Astrocyte (in vitro differentiated cells and primary cell): Measurements from ENCODE around the gene OSBPL3.

Experiments
- EZH2 ChIP-seq: IDR thresholded peaks from 2 replicates; pipeline ENCODE4 v1.6.1; 2012; ENCODE audit warnings: mild to moderate bottlenecking, low read length, inconsistent platforms; ENCODE audit not compliant: insufficient read depth
- TF ChIP-seq, protein P1 (sequence below): IDR thresholded peaks from 2 replicates; pipeline ENCODE4 v1.5.1; 2011; ENCODE audit warnings: low read depth, mild to moderate bottlenecking, inconsistent platforms, low read length, moderate library complexity; ENCODE audit not compliant: insufficient read depth

DNA sequence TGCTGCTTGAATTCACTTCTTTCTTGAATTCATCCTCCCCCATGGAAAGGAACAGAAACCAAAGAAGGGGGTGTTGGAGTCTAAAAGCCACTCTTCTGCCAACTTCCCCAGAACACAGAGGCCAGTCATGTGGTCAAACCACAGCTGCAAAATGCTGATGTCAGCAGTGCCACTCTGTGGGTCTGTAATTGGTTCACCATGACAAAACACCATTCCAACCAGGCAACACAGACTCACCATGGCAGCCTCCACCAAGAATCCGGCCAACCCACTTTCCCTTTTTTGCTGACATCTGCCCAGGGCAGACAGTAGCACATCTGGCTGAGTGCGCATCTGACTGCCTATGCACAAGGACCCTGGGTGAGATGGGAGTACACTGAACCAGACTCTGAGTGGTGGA lies 16.8 kb downstream of the OSBPL3 start:
- no peak for TF ChIP-seq EZH2
- TF ChIP-seq, protein P1, sequence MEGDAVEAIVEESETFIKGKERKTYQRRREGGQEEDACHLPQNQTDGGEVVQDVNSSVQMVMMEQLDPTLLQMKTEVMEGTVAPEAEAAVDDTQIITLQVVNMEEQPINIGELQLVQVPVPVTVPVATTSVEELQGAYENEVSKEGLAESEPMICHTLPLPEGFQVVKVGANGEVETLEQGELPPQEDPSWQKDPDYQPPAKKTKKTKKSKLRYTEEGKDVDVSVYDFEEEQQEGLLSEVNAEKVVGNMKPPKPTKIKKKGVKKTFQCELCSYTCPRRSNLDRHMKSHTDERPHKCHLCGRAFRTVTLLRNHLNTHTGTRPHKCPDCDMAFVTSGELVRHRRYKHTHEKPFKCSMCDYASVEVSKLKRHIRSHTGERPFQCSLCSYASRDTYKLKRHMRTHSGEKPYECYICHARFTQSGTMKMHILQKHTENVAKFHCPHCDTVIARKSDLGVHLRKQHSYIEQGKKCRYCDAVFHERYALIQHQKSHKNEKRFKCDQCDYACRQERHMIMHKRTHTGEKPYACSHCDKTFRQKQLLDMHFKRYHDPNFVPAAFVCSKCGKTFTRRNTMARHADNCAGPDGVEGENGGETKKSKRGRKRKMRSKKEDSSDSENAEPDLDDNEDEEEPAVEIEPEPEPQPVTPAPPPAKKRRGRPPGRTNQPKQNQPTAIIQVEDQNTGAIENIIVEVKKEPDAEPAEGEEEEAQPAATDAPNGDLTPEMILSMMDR = no peak
